Prostate gland (tissue), 2 donors: ENCODE data around the gene DSCAML1.
A peak's percentile ranks its signal among the peaks of the same experiment; 100 is the strongest.

Source experiments
- CTCF ChIP-seq, 4 experiments: fragments of 200-600 bp in 2 of 4; fragments of 450-650 bp in 2 of 4; sonication (generic) in 2 of 4; IDR thresholded peaks; 1 replicate in 3 of 4; 2 replicates in 1 of 4; pipeline ENCODE4 v1.5.1; 2016 to 2019; ENCODE audit warnings: antibody characterized with exemption in 4 of 4, mild to moderate bottlenecking in 2 of 4, moderate library complexity in 2 of 4
- POLR2A ChIP-seq: fragments of 450-650 bp; IDR thresholded peaks from one replicate; pipeline ENCODE4 v1.6.1; 2016; ENCODE audit warnings: antibody characterized with exemption, mild to moderate bottlenecking
- POLR2AphosphoS5 ChIP-seq: sonication (generic); formaldehyde crosslinking; IDR thresholded peaks from one replicate; pipeline ENCODE4 v1.6.1; 2017; ENCODE audit warnings: antibody characterized with exemption

- TF ChIP-seq CTCF (IDR thresholded peaks at IDR 0.05): no peak
- no peak for TF ChIP-seq POLR2A
- peak; percentile 71 for TF ChIP-seq POLR2AphosphoS5
Measured at GRCh38 chr11:117814766-117815261, 17.8 kb upstream of the DSCAML1 start.
